Measurements from ENCODE around the gene ABCD3.
"Not testable (repeated sequence)": the region's sequence is repeated elsewhere in the genome, so short reads cannot be mapped to it uniquely, and the experiment has no call there.

Gene ABCD3

DNA sequence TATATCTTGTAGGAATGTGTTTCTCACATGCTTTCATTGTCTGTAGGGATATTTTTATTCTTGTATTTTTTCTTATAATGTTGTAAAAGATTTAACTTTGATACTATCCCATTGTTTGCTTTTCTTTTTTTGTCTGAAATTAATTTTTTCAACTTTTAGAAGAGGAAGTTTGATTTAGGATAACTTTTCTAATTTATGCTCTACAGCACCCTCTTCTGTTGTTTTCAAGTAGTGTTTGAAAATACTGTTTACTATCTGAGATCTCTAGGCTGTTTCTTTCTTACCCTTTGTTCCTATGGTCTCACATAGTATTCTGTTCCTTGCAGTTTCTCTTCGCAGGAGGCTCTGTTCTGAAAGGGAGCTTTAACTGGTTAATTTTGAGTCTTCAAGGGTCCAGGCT is 21.9 kb downstream of the ABCD3 start:
- DNase-seq (ENCODE audit: low spot score): no peak
- TF ChIP-seq, protein P1, sequence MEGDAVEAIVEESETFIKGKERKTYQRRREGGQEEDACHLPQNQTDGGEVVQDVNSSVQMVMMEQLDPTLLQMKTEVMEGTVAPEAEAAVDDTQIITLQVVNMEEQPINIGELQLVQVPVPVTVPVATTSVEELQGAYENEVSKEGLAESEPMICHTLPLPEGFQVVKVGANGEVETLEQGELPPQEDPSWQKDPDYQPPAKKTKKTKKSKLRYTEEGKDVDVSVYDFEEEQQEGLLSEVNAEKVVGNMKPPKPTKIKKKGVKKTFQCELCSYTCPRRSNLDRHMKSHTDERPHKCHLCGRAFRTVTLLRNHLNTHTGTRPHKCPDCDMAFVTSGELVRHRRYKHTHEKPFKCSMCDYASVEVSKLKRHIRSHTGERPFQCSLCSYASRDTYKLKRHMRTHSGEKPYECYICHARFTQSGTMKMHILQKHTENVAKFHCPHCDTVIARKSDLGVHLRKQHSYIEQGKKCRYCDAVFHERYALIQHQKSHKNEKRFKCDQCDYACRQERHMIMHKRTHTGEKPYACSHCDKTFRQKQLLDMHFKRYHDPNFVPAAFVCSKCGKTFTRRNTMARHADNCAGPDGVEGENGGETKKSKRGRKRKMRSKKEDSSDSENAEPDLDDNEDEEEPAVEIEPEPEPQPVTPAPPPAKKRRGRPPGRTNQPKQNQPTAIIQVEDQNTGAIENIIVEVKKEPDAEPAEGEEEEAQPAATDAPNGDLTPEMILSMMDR (IDR thresholded peaks at IDR 0.05; ENCODE audit: extremely low read depth, insufficient read depth, missing control alignments): no peak
- in situ Hi-C loops (cut with MboI; ENCODE audit: low pct_unique_long_range_greater_than_20kb, low sequenced_read_pairs, unreplicated experiment): no loop called here

DNA sequence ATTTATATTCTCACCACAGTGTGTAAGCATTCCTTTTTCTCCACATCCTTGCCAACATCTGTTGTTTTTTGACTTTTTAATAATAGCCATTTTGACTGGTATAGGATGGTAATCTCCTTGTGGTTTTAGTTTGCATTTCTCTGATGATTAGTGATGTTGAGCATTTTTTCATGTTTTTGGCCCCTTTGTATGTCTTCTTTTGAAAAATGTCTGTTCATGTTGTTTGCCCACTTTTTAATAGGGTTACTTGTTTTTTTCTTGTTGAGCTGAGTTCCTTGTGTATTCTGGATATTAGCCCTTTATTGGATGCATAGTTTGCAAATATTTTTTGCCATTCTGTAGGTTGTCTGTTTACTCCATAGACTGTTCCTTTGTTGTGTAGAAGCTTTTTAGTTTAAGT is 24.9 kb downstream of the ABCD3 start:
- DNase-seq (ENCODE audit: low spot score); in situ Hi-C loops (cut with MboI; ENCODE audit: low pct_unique_long_range_greater_than_20kb, low sequenced_read_pairs, unreplicated experiment): not testable (repeated sequence)

DNA sequence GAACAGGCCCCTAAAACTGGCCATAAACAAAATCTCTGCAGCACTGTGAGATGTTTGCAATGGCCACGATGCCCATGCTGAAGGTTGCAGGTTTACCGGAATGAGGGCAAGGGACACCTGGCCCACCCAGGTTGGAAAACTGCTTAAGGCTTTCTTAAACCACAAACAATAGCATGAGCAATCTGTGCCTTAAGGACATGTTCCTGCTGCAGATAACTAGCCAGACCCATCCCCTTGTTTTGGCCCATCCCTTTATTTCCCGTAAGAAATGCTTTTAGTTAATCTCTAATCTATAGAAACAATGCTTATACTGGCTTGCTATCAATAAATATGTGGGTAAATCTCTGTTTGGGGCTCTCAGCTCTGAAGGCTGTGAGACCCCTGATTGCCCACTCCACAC is 26.6 kb downstream of the ABCD3 start:
- DNase-seq (ENCODE audit: low spot score); in situ Hi-C loops (cut with MboI; ENCODE audit: low pct_unique_long_range_greater_than_20kb, low sequenced_read_pairs, unreplicated experiment): not testable (repeated sequence)

DNA sequence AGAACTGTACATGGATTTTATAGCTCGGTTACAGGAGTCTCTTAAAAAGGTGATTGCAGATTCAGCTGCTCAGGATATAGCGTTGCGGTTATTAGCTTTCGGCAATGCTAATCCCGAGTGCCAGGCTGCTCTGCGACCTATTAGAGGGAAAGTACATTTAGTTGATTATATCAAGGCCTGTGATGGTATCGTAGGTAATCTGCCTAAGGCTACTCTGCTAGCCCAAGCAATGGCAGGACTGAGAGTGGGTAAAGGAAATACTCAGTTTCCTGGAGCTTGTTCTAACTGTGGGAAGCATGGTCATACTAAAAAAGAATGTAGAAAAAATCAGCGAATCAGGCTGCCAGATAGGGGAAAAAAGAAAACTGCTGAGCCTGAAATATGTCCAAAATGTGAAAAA is 27.5 kb downstream of the ABCD3 start:
- in situ Hi-C loops (cut with MboI; ENCODE audit: low pct_unique_long_range_greater_than_20kb, low sequenced_read_pairs, unreplicated experiment); DNase-seq (ENCODE audit: low spot score): not testable (repeated sequence)

DNA sequence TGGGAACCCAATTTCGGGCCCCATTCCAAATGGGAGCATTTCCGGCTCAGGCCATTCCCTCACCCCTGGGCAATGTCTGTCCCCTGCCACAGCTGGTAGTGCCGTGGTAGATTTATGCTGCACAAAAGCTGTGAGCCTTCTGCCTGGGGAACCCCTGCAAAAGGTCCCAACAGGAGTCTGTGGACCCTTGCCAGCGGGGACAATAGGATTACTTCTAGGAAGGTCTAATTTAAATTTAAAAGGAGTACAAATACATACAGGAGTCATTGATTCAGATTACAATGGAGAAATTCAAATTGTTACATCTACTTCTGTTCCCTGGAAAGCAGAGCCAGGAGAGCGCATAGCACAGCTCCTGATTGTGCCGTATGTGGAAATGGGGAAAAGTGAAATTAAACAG is 28.0 kb downstream of the ABCD3 start:
- DNase-seq (ENCODE audit: low spot score); in situ Hi-C loops (cut with MboI; ENCODE audit: low pct_unique_long_range_greater_than_20kb, low sequenced_read_pairs, unreplicated experiment): not testable (repeated sequence)

DNA sequence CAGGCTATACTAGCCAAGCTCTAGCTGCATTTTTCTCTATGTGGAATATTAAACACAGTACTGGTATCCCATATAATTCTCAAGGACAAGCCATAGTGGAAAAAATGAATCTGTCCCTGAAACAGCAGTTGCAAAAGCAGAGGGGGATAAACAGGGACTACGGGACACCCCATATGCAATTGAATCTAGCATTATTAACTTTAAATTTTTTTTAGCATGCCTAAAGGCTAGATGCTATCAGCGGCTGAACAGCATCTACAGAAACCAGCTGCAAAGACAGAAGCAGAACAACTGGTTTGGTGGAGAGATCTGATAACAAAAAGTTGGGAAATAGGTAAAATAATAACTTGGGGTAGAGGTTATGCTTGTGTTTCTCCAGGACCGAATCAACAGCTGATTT is 30.6 kb downstream of the ABCD3 start:
- in situ Hi-C loops (cut with MboI; ENCODE audit: low pct_unique_long_range_greater_than_20kb, low sequenced_read_pairs, unreplicated experiment): not testable (repeated sequence)

DNA sequence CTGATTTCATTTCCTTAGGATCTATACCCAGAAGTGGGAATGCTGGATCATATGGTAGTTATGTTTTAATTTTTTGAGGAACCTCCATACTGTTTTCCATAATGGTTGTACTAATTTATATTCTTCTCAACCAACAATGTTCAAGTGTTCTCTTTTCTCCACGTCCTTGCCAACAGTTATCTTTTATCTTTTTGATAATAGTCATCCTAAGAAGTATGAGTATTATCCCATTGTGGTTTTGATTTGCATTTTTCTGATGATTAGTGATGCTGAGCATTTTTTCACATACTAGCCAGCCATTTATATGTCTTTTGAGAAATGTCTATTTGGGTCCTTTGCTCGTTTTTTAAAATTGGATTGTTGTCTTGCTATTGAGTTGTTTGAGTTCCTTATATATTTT is 38.5 kb downstream of the ABCD3 start:
- no peak for DNase-seq (ENCODE audit: low spot score)
- TF ChIP-seq, protein P1 (IDR thresholded peaks at IDR 0.05; ENCODE audit: extremely low read depth, insufficient read depth, missing control alignments): no peak
- in situ Hi-C loops (cut with MboI; ENCODE audit: low pct_unique_long_range_greater_than_20kb, low sequenced_read_pairs, unreplicated experiment): loop anchor here (25.0 kb wide), 1 partner anchor 419 kb away; no protein-coding TSS in a partner anchor

More for the DNA sequence above, 30.6 kb downstream of the ABCD3 start:
- DNase-seq (ENCODE audit: low spot score): not testable (repeated sequence)

DNA sequence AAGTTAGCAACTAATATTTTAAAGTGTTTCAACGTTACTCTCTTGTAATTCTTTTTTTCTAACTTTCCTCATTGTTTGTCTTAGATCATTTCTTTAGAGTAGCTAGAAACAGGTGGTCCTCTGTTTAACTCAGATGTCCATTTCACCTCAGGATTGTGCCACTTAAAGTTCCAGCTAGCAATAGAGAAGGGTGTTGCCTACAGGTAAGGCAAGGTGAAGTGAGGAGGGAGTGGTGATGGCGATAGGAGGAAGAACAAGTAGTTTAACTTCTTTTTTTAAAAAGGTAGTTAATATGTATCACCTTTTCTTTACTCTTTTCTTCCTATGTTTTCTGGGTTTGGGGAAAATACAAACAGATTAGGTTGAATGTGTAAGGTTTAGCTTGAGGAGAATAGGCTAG is 44.4 kb downstream of the ABCD3 start:
- in situ Hi-C loops (cut with MboI; ENCODE audit: low pct_unique_long_range_greater_than_20kb, low sequenced_read_pairs, unreplicated experiment): loop anchor here (25.0 kb wide), 1 partner anchor 425 kb away; no protein-coding TSS in a partner anchor
- no peak for DNase-seq (ENCODE audit: low spot score)
- TF ChIP-seq, protein P1 (IDR thresholded peaks at IDR 0.05; ENCODE audit: extremely low read depth, insufficient read depth, missing control alignments): no peak

DNA sequence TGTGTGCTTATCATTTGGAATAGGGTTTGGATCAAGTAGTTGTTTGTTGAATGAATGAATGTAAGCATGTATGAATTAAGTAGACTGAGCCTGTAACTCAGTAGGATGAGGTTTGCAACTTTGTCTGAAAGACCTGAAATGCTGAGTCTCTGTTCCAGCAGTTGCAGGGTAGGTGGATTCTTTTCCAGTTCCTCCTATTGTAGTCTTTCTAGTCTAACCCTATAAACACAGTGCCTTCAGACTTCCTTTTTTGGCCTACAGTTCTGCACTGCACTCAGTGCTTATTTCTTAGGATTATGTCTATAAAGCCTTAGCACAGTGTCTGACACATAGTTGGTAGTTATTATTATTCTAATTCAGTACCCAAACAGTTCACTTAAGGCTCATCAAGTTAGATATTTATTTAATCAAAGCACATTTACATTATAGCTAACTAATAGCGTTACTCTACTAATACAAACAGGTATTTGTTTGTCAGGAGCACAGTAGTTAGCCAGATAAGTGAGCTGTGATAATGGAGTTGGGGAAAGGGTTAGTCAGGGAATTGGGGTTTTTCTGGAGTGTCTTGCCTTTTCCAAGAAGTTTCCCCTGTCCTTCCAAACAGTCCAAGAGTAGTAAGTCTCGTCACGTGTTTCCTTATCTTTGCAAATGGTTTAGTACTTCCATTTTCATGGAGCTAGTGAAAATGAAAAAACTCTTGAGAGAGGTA is 45.0 kb downstream of the ABCD3 start:
- TF ChIP-seq, protein P1 (IDR thresholded peaks at IDR 0.05; ENCODE audit: extremely low read depth, insufficient read depth, missing control alignments): no peak
- no peak for DNase-seq (ENCODE audit: low spot score)
- in situ Hi-C loops (cut with MboI; ENCODE audit: low pct_unique_long_range_greater_than_20kb, low sequenced_read_pairs, unreplicated experiment): loop anchor here (25.0 kb wide), 1 partner anchor 426 kb away; no protein-coding TSS in a partner anchor
